Lower leg skin (tissue), 3 donors: ENCODE data around the gene FBXO7.

Source experiments
- POLR2A ChIP-seq, 2 donors: fragments of 450-650 bp; IDR thresholded peaks; one replicate each; pipeline ENCODE4 v1.6.1; 2016 to 2017; ENCODE audit warnings: antibody characterized with exemption in 2 of 2, mild to moderate bottlenecking in 1 of 2, moderate library complexity in 1 of 2
- TF ChIP-seq, protein P1 (sequence below), 3 donors: fragments of 450-650 bp; IDR thresholded peaks; one replicate each; pipeline ENCODE4 v1.5.1; 2016; ENCODE audit warnings: antibody characterized with exemption in 3 of 3, mild to moderate bottlenecking in 3 of 3, moderate library complexity in 2 of 3

DNA sequence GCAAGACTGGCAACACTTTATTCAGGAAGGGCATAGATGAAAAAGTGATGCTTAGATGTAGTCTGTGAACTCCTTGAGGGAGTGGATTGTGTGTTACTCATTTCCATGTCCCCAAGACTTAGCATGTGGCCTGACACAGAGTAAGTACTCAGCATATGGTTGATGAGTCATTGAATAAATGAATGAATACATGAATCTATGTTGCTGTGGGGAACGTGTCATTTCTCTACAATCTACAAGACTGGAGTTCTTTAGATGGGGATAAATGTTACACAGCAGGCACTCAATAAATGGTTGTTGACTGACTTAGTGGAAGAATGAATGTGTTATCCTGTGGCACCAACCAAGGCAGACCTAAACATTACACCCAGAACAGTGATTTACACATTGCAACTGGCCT lies 28.3 kb upstream of the FBXO7 start:
- TF ChIP-seq, protein P1, sequence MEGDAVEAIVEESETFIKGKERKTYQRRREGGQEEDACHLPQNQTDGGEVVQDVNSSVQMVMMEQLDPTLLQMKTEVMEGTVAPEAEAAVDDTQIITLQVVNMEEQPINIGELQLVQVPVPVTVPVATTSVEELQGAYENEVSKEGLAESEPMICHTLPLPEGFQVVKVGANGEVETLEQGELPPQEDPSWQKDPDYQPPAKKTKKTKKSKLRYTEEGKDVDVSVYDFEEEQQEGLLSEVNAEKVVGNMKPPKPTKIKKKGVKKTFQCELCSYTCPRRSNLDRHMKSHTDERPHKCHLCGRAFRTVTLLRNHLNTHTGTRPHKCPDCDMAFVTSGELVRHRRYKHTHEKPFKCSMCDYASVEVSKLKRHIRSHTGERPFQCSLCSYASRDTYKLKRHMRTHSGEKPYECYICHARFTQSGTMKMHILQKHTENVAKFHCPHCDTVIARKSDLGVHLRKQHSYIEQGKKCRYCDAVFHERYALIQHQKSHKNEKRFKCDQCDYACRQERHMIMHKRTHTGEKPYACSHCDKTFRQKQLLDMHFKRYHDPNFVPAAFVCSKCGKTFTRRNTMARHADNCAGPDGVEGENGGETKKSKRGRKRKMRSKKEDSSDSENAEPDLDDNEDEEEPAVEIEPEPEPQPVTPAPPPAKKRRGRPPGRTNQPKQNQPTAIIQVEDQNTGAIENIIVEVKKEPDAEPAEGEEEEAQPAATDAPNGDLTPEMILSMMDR (IDR thresholded peaks at IDR 0.05) = no peak
- TF ChIP-seq POLR2A (IDR thresholded peaks at IDR 0.05) = no peak
